ENCODE data around the gene ELMO1.

Gene ELMO1

GRCh38 chr7:37297546-37297945 lies 151.1 kb downstream of the ELMO1 start:
- no peak for DNase-seq

DNA sequence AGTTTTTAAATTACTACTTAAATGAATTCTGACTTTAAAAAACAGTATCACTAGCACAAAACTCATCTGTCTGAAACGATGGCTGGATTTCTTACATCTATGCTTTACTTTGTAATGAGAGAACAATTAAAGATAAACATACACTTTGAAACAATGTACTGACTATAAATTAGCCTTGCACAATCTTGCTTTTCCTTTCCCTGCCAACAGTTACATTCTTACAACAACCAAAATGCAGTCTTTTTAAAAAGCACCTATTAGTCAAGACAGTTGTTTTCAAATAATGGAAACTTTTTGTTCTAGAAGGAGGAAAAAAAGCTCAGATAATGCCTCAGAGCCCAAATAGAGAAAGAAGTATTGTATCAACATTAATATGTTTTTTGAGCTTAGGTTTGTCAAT lies 153.3 kb downstream of the ELMO1 start:
- no peak for DNase-seq

DNA sequence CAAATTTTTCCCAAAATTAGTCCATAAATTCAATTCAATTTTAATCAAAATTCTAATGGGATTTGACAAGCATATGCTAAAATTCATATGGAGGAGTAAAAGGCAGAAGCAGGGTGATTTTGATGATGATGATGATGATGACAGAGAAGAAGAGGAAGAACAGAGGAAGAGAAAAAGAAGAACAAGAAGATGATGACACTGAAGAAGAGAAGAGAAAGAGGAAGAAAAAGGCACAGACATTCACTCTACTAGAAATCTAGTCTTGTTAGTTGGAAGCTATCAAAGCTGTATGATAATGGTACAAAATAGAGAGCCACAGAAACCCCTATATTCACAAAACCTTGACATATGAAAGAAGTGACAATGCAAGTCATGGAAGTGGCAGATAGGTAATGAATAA lies 157.9 kb downstream of the ELMO1 start:
- DNase-seq, result no peak

DNA sequence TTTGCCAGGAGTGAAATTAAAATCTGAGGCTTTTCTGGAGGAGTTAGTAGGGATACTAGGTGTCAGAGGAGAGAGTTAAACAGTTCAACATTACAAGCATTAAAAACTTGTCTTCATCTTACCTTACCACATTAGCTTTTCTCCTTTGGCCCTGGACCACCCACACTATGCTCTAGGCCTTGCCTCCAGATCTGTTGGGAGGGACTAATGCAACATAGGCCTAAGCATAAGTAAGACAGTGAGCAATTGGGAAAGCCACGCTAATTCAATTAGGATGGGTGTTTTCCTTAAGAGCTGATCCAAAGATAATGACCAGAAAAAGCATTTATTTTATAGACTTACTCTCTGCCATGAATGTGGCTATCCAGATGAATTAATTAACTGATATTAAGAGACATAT lies 158.9 kb downstream of the ELMO1 start:
- no peak for DNase-seq

- no peak for DNase-seq
Measured at GRCh38 chr7:37289367-37289766, 159.3 kb downstream of the ELMO1 start.

DNA sequence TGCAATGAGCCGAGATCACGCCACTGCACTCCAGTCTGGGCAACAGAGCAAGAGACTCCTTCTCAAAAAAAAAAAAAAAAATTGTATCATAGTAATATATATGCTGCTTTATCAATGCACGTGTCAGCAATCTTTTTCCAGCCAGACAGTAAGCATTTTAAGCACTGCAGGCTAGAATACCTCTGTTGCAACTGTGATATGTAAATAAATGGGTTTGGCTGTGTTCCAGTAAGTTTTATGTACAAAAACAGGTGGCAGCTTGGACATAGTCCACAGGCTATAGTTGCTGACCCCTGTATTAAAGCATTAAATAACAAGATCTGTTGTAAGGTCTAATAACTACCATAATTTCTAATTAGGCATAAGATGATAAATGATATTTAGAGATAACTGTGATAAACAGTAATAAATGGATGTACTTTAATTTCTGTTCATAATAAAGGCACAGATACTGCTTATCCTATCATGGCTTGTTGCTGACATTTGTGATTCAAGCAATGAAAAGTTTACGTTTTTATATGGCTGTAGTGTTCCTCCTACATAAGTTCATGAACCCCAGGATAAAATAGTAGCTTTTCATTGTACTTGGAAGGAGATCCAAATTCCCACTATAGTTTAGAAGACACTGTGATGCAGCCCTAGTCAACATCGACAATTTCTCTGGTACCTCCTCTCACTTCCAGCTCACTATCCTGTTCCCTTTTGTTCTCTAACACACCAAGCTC lies 161.4 kb downstream of the ELMO1 start:
- DNase-seq, result no peak

DNA sequence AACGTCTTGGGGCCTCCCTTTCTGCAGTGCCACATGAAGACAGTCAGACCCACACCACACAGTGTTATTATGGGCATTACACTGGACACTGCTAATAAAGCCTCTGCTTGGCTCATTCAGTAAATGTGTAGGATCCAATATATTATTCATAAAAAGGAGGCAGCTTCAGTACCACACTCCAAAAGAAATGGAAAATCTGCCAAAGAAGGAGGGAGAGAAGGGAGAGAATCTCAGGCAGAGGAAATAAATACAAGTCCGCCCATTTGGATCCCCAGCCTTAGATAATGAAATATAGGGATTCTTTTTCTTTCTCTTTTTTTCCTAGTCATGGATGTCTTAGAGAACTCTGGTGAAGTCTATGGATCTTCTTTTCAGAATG lies 162.2 kb downstream of the ELMO1 start:
- no peak for DNase-seq

DNA sequence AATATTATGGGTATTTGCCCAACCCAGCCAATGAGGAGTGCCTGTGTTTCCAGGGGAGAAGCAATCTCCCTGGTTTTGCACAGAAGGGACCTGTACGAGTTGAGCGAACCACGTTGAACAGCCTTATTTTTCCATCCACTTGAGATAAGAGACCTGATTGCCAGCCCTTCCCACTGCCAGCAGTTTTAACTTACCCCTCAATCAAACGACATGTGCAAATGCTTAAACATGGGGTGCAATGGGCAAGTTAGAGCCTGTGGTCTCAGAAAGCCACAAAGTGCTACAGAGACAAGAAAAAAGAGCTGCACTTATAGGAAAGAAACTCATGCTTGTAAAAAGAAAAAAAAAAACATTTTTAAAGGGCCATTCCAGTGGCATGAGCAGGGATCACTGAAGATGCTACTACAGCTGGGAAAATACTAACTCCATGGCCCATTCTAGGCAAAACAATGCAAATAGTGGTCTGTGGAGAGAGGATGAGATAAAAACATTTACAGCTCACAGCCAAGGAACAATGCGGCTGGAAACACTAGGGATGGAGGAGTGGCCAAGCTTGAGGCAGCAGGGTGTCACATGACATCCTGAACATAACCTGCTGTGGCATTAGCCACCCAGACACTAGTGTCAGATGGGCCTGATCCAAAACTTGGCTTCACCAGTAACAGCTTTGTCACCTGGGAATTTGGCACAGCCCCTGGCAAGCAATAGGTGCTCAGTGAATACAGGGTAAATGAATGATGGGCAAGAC lies 162.8 kb downstream of the ELMO1 start:
- DNase-seq, result no peak

GRCh38 chr7:37284805-37285231 lies 163.8 kb downstream of the ELMO1 start:
- DNase-seq, result peak; percentile 79

DNA sequence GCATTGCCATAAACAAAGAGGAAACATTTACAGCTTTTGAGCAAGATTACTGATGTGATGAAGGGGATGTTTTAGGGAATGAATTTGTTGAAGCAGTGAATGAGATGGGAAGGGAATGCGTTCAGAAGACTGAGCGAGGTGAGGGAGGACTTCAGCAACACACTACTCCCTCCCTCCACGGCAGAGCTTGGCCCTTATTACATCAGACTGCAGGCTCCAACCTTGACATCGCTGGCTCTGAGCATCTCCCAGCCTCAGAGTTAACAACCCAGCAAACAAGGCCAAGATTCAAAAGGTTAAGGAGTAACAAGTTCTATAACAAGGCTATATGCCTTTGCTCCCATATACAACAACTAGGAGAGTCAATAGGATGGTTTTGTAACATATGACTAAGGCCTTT lies 164.4 kb downstream of the ELMO1 start:
- no peak for DNase-seq

GRCh38 chr7:37283716-37284115 lies 164.9 kb downstream of the ELMO1 start:
- no peak for DNase-seq

- no peak for DNase-seq
Measured at GRCh38 chr7:37282927-37283326, 165.7 kb downstream of the ELMO1 start.

- DNase-seq, result no peak
Measured at GRCh38 chr7:37282093-37282444, 166.6 kb downstream of the ELMO1 start.

DNA sequence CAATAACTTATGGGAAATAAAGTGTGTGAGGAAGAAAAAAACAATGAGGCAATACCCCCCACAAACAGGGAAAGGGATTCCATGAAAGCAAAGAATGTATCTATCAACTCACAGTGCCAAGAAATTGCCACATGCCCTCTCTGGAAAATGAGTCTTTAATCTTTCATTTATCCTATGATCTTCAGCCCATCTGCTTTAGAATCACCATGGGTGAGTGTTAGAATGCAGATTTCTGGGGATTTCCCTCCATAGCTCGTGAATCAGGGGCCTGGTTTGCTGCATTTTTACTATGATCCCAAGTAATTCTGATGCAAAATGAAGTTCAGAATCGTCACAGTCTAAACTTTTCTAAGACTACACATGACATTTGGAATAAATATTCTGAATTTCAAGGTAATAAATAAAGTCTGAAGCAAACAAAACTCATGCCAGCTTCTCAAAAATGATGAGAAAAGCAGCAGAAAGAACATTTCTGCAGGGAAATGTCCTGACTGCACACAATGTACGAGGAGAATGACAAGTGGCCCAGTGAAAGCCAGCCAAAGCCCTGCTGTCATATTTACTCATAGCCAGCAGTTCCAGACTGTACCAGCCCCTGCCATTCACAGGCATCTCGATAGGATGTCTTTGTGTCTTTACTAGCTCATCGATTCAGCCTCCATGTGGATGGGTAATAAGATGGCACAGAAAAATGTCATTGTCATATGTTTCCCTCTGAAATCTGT lies 167.1 kb downstream of the ELMO1 start:
- DNase-seq, result no peak

DNA sequence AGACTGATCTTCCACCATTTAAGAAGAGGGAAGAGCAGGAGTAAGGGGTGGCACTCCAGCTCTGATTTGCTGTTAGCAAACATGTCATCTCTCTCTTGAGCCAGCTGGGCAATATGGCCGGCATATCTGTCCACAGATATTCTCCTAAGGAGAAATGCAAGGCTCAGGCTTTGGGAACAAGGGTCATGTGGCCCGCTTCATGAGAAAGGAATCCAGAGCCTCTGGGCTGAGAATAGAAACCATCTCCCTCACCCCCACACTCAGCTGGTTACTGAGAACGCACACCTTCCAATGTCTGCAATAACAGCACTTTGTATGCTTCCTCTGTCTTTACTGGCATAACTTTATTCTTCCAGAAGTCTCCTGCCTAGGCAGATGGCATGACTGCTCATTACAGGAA lies 171.2 kb downstream of the ELMO1 start:
- DNase-seq, result no peak

DNA sequence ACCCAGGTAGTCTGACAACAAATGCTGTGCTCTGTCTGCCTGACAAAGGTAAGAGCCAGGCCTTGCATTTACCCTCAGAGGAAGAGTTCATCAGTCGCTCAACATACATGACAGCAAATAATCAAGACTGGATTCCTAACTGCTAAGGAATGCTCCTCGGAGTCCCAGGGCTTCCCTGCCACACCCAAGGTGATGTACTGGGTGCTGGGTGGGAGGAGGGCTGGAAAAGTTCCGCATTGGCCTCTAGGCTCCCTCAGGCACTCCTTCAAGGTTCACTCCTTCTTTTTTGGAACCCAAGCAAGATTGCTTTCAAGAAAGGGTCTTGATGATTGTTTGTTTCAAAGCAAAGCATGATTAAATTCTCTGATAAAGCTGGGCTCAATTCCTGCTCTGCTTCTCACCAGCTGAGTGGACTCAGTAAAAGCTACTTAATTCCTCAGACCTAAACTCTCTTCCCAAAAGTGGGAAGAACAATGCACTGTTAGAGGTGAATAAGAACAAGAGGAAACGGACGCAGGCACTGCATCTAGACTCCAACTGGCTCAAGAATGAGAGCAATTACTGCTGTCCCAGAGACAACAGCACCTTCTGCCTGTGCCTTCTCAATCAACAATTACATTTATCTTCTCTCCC lies 173.5 kb downstream of the ELMO1 start:
- no peak for DNase-seq

GRCh38 chr7:37273891-37274290 lies 174.8 kb downstream of the ELMO1 start:
- DNase-seq, result no peak

DNA sequence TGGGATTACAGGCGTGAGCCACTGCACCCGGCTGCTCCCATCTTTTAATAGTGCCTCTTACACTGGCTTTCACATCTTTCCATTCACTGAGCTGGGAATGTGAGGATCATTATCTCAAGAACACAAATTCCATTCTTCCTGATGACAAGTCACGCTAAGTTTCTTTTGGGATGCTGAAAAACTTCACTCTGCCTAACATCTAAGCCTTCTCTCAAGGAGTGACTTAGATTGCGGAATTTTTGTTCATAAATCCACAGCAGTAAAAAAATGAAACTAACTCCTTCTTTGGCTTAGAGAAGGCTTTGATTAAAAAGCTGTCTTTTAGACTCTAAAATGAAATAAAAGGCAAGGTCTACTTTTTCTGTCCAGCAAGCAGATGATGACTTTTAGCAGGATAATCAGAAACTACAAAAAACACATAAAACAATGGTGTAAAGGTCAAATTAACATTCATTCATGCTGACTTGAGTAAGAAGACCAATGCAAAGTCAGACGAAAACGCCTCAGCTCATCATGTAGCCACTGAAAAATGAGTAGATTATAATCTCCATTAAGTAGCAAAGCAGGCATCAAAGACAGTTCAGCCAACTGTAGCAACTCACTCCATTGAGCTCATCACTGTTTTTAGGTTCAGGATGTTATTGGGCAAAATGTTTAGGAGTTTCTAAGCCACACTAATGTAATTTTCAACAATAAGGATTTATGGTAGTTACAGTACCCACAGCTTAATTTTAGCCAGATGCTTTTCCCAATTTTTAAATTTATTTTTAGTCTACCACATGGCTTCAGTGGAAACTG lies 178.8 kb downstream of the ELMO1 start:
- no peak for DNase-seq

DNA sequence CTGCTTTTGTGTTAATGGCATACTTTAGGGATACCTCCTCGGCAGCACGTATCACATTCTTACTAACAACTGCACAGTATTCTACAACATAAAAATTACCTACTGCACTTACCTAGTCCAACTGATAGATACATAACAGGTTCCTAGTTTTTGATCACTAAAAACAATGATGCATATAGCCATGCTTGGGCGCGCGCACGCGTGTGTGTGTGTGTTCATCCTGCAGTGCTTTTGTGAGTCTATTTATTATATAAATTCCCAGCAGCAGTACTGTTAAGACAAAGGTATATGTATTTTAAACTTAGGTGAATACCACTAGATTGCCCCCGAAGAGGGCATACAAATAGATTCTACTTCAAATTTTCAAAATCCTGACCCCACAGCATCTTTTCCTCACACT lies 181.4 kb downstream of the ELMO1 start:
- DNase-seq, result no peak

- DNase-seq, result no peak
Measured at GRCh38 chr7:37265876-37266275, 182.8 kb downstream of the ELMO1 start.

- no peak for DNase-seq
Measured at GRCh38 chr7:37265006-37265405, 183.7 kb downstream of the ELMO1 start.

DNA sequence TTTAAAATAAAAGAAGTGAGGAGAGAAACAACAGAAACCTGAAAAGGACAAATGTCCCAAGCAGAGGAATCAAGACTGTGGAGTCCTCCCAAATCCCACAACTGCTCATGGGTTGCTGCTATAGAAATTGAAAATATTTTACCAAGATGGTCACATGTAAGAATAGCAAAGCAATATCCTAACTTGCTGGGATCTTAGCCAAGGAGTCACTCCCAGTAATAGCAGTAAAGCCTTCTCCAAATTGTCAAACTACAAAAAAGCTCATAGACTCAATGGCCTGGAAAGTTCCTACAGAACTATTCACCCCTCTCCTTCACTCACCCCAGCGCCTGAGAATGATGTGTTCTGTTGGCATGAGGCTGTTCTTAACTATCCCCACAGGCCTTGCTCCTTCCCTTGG lies 186.5 kb downstream of the ELMO1 start:
- DNase-seq, result no peak

DNA sequence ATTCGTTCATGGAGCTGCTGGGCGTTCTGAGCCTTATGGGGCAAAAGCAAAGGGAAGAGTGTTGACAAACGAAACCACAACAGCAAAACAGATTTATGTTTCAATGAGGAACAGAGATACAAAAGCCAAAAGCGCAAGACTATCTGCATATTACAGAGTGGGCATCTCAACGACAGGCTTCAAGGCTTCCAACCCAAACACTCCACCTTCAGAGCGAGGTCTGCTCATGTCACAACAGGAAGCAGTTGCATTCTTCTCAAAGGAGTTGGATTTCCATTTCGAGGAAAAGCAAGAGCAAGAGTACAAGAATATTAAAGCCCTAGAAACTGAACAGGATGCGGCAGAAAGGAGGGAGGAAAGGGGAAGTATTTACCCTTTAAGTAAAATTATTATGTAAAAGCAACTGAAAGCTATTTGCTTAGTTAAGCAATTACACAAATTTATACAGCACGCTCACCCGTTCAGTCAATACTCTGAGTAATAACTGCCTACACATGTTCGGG lies 189.3 kb downstream of the ELMO1 start:
- DNase-seq, result no peak

All from activated effector memory CD4-positive, alpha-beta T cell treated with anti-CD3 and anti-CD28 coated beads, Interleukin-2, amount 50 U/mL, for 16 hours (primary cell).